Mesenteric fat pad (tissue), 1 donor: ENCODE data around the gene AGAP1. TPM values are rescaled to one million over a fixed set of nuclear protein-coding genes. Genes with fewer than 3 reads are reported as not detected.
"Not testable (repeated sequence)": the region's sequence is repeated elsewhere in the genome, so short reads cannot be mapped to it uniquely, and the experiment has no call there.

Experiments
- DNase-seq: peaks from one replicate; pipeline ENCODE4 v3.0.0-alpha.2; 2020; ENCODE audit warnings: low spot score
- total RNA-seq: library from RNA; stranded (reverse); fragmentation: NEBNext Ultra II Directional; extraction: Animal tissue kit (Norgen Biotek cat#: 25700); gene quantifications from one replicate; pipeline ENCODE4 v1.2.1, GENCODE V29; 2021
- donor health status: DM: yes; HTN: yes; CAD: no.

Gene AGAP1
- total RNA-seq, 1 donor from 2014 or later = 26.5 TPM

- peak; percentile 68 for DNase-seq
These were observed 636.6 kb downstream of the AGAP1 start for GRCh38 chr2:236130349-236130998.

- DNase-seq = peak; percentile 69
These were observed 637.3 kb downstream of the AGAP1 start for GRCh38 chr2:236131073-236131692.

GRCh38 chr2:236133410-236134012, 639.7 kb downstream of the AGAP1 start:
- DNase-seq = no peak

- no peak for DNase-seq
These were observed 642.7 kb downstream of the AGAP1 start for GRCh38 chr2:236136538-236136937.

GRCh38 chr2:236137066-236137465, 643.2 kb downstream of the AGAP1 start:
- DNase-seq = no peak

- not testable (repeated sequence) for DNase-seq
These were observed 647.8 kb downstream of the AGAP1 start for GRCh38 chr2:236141616-236142015.

GRCh38 chr2:236143811-236144210, 650.0 kb downstream of the AGAP1 start:
- DNase-seq = peak; percentile 67

GRCh38 chr2:236146436-236146835, 652.6 kb downstream of the AGAP1 start:
- DNase-seq = peak; percentile 64

GRCh38 chr2:236155406-236155805, 661.6 kb downstream of the AGAP1 start:
- DNase-seq = no peak

- no peak for DNase-seq
These were observed 662.4 kb downstream of the AGAP1 start for GRCh38 chr2:236156095-236156859.

GRCh38 chr2:236156860-236157194, 663.0 kb downstream of the AGAP1 start:
- DNase-seq = no peak

GRCh38 chr2:236157366-236157765, 663.5 kb downstream of the AGAP1 start:
- DNase-seq = peak; percentile 1

GRCh38 chr2:236157815-236158498, 664.1 kb downstream of the AGAP1 start:
- peak; percentile 30 for DNase-seq

- DNase-seq = no peak
These were observed 665.3 kb downstream of the AGAP1 start for GRCh38 chr2:236158969-236159777.

GRCh38 chr2:236159778-236160170, 665.9 kb downstream of the AGAP1 start:
- DNase-seq = peak; percentile 88

- DNase-seq = peak; percentile 80
These were observed 666.7 kb downstream of the AGAP1 start for GRCh38 chr2:236160366-236161081.

- DNase-seq = peak; percentile 76
These were observed 667.2 kb downstream of the AGAP1 start for GRCh38 chr2:236161082-236161462.

- no peak for DNase-seq
These were observed 667.7 kb downstream of the AGAP1 start for GRCh38 chr2:236161531-236161930.

- DNase-seq = peak; percentile 75
These were observed 668.4 kb downstream of the AGAP1 start for GRCh38 chr2:236162031-236162845.
